Stimulated activated CD4-positive, alpha-beta T cell treated with anti-CD3 and anti-CD28 coated beads, Interleukin-1b, Interleukin-23, amount 100 ng/mL, for 4 hours (primary cell): ENCODE results near the gene MAGI1.

Experiments used
- DNase-seq, 2 donors: peaks; one replicate each; pipeline ENCODE4 v3.0.0-alpha.2; 2020; ENCODE audit warnings: low read depth in 2 of 2

MAGI1 gene

GRCh38 chr3:65717676-65718346, 320.9 kb downstream of the MAGI1 start:
- DNase-seq = no peak

- DNase-seq = no peak
These were observed 322.5 kb downstream of the MAGI1 start for GRCh38 chr3:65716071-65716751.

GRCh38 chr3:65714134-65714533, 324.6 kb downstream of the MAGI1 start:
- DNase-seq = no peak

GRCh38 chr3:65713016-65713415, 325.7 kb downstream of the MAGI1 start:
- no peak for DNase-seq

- DNase-seq = no peak
These were observed 326.6 kb downstream of the MAGI1 start for GRCh38 chr3:65712140-65712539.

- DNase-seq = no peak
These were observed 331.7 kb downstream of the MAGI1 start for GRCh38 chr3:65706776-65707568.

GRCh38 chr3:65706301-65706700, 332.4 kb downstream of the MAGI1 start:
- no peak for DNase-seq

GRCh38 chr3:65703820-65704219, 334.9 kb downstream of the MAGI1 start:
- DNase-seq = no peak

- DNase-seq = no peak
These were observed 335.7 kb downstream of the MAGI1 start for GRCh38 chr3:65703026-65703425.

- no peak for DNase-seq
These were observed 336.5 kb downstream of the MAGI1 start for GRCh38 chr3:65702202-65702601.

GRCh38 chr3:65701516-65701915, 337.2 kb downstream of the MAGI1 start:
- no peak for DNase-seq

- no peak for DNase-seq
These were observed 349.3 kb downstream of the MAGI1 start for GRCh38 chr3:65689436-65689835.

GRCh38 chr3:65687741-65688140, 351.0 kb downstream of the MAGI1 start:
- no peak for DNase-seq

- DNase-seq = no peak
These were observed 353.0 kb downstream of the MAGI1 start for GRCh38 chr3:65685621-65686235.

GRCh38 chr3:65678516-65678915, 360.2 kb downstream of the MAGI1 start:
- no peak for DNase-seq

- no peak for DNase-seq
These were observed 361.2 kb downstream of the MAGI1 start for GRCh38 chr3:65677486-65678010.

- no peak for DNase-seq
These were observed 362.1 kb downstream of the MAGI1 start for GRCh38 chr3:65676580-65676979.

GRCh38 chr3:65675011-65675410, 363.7 kb downstream of the MAGI1 start:
- DNase-seq = no peak

GRCh38 chr3:65674226-65674625, 364.5 kb downstream of the MAGI1 start:
- no peak for DNase-seq

GRCh38 chr3:65672871-65673815, 365.6 kb downstream of the MAGI1 start:
- DNase-seq = peak in 1 of 2 donors; percentile 0

- no peak for DNase-seq
These were observed 366.7 kb downstream of the MAGI1 start for GRCh38 chr3:65672061-65672460.
